IPS DF 4.7 (cell line): ENCODE data around the gene PLXNB1.
"Not testable (repeated sequence)": the region's sequence is repeated elsewhere in the genome, so short reads cannot be mapped to it uniquely, and the experiment has no call there.

Experiments used
- DNase-seq: peaks from one replicate; pipeline ENCODE4 v3.0.0-alpha.2; 2013; ENCODE audit warnings: low spot score; ENCODE audit errors: extremely low read depth

PLXNB1 gene

DNA sequence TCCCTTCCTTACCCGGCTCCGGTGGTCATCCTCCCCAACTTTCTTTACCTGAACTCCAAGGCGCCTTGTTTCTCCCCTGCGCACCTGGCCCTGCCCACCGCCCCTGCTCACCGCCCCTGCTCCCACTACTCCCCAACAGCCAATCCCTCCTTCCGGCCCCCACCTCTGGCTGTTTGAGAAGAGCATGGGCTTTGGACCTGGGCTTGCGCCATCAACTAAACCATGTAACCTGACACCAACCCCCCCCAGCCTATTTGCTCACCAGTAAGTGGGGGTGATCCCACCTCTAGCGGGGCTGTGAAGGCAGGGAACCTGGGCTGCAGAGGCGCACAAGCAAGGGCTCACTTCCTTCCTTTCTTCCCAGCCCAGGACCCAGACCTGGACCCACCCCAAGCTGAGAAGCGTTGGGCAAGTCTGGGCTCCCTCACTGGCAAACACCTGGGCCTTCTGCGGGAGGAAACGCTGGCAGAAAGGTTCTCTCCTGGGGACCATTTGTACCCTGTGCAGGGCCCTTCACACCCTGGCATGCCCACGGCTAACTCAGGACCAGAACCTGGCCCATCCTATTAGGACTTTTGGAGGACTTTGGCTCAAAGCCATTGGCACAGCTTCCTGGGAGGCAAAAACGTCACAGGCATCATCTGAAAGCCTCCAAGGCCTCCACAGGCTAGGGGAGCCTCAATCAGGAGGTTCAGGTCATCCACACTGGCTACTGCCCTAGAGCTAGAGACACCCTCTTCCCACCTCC is at the start of gene PLXNB1:
Gene PLXNB1 (minus strand): TSS at position 127 of the 748 bp plus-strand sequence. CDS start 5,475 bp downstream, outside the sequence.
- peak; percentile 83 for DNase-seq

GRCh38 chr3:48478626-48479555 is 49.0 kb upstream of the PLXNB1 start:
- DNase-seq: no peak

DNA sequence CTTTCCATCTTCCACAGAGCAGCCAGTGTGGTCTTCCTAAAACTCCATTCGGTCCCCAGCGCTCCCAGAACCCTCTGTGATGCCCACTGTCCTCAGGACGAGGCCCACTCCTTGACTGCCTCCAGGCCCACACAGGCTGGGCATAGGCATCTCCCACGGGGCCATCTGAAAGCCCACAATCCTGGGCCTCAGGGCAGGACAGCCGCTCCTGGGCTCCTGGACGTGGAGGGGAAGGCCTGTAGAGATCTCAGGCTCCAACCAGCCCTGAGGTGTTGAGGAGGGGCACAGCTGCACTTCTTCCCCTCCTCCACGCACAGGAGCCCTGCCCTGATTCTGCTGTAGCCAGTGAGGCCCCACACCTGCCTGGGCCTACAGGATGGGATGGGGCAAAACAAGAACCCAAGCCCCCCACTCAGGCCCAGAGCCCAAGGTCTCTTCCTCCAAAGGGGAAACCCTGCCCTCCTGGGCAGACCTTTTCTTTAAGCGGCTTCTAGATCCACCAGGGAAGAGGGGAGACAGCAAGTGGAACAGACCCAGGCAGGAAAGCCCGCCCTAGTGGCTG is 48.2 kb upstream of the PLXNB1 start:
- DNase-seq: no peak

DNA sequence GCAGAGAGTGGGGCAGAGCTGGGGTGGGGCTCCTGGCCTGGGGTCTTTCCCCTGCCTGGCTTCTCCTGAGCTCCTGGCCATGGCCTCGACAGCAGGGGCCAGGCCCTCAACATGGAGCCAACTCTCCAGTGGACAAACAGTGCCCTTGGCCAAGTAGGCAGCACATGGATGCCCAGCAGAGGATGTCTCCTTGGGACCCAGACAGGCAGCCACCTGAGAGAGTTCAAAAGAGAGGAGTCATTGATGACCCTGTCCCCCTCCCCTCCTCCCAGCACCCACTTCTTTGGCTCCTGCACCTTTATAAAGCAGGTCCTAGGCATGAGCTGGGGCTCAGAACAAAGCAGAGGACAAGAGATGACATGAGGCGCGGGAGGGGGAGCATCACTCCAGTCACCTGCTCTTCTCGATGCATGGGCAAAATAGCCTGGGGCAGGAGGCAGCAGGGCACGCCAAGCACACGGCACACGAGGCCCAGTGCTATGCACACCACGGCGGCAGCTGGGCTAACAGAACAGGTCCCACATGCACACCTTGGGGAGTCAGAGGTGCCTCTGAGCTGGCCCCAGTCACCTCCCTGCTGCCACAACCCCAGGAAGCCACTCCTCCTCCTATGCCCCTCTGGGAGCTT is 46.7 kb upstream of the PLXNB1 start:
- no peak for DNase-seq

DNA sequence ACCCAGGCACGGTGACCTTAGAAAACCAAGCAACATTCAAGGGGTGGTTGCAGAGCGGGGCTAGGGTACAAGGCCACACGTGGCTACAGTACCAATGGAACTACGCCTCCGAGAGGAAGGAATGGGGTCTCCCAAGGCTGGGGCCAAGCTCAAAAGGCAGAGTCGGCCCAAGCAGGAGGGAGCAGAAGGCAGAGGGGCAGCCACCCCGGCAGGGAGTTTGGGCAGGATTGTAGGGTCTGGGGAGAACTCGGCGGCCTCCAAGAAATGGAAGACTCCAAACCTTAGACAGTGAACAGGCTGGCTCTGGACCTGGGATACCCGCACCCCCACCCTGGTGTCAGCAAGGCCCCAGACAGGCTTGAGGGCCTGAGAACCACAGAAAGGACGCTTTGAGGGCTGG is 45.3 kb upstream of the PLXNB1 start:
- no peak for DNase-seq

DNA sequence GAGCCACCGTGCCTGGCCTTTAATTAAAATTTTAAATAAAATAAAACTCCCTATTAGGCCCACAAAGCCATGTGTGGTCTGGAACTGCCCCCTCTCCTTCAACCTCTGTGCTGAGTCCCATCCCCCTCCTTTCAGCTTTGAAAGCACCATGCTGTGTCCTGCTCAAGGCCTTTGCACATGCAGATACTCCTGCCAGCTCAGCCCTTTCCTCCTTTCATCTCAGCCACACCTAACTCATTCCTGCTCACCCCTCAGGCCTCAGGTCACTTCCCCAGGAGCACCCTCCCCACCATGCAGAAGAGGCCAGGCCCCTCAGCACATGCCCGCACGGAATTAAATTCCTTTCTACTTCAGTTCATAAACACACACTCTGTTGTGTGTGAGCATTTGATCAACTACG is 44.7 kb upstream of the PLXNB1 start:
- DNase-seq: peak; percentile 98

DNA sequence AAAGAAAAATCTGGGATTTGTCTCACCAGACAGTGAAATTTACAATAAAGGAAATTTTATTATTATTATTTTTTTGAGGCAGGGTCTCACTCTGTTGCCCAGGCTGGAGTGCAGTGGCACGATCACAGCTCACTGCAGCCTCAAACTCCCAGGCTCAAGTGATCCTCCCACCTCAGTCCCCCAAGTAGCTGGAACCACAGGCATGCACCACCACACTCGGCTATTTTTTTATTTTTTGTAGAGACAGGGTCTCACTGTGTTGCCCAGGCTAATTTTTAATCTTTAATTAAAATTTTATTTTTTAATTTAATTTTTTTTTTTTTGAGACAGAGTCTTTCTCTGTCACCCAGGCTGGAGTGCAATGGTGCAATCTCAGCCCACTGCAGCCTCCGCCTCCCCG is 44.1 kb upstream of the PLXNB1 start:
- not testable (repeated sequence) for DNase-seq

- DNase-seq: no peak
Measured at GRCh38 chr3:48473617-48473952, 43.7 kb upstream of the PLXNB1 start.

- DNase-seq: peak; percentile 80
Measured at GRCh38 chr3:48472923-48473616, 43.2 kb upstream of the PLXNB1 start.

DNA sequence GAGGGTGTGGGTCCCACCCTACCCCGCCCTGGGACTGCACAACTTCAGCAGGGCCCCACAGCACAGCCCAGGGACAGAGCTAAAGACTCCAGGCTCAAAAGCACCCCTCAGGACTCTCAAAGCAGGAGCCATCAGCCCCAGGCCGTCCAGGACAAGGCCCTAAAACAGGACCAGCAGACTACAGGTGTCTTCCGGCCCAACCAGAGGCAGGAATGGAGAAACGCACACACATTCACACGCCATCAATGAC is 42.7 kb upstream of the PLXNB1 start:
- DNase-seq: no peak

DNA sequence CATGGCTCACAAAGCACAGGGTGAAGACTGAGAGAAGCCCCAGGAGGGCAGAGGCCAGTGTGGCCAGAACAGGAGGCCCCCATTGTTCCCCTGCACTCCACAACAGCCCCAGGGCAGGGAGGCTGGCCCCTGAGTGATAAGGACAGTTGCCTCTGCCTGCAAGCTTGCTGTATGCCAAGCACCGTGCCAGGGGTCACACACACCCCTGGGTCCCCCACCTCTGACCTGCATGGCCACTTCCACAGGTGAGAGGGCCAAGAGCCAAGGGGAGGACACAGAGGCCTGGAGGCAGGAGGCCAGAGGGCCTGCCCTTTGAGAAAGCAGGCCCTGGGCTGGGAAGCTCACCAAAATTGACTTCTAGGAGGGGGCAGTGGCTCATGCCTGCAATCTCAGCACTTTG is 40.4 kb upstream of the PLXNB1 start:
- no peak for DNase-seq

- DNase-seq: no peak
Measured at GRCh38 chr3:48469046-48469915, 39.4 kb upstream of the PLXNB1 start.

DNA sequence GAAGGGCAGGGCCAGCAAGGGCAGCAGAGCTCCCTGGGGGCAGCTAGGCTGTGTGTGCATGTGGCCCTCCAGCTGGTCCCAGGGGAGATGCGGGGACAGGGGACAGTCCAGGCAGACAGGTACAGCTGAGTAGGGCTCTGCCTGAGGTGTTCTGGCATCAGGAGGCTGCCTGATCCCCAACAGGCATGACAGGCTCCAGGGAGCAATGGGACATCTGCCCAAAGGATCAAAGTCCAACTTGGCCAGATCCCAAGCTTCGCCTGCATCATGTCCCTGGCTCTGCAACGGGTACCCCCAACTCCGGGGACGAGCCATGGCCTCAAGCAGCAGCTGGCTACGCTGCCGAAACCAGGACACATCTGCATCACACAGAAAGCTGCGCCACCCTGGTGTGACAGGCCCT is 38.4 kb upstream of the PLXNB1 start:
- DNase-seq: no peak

DNA sequence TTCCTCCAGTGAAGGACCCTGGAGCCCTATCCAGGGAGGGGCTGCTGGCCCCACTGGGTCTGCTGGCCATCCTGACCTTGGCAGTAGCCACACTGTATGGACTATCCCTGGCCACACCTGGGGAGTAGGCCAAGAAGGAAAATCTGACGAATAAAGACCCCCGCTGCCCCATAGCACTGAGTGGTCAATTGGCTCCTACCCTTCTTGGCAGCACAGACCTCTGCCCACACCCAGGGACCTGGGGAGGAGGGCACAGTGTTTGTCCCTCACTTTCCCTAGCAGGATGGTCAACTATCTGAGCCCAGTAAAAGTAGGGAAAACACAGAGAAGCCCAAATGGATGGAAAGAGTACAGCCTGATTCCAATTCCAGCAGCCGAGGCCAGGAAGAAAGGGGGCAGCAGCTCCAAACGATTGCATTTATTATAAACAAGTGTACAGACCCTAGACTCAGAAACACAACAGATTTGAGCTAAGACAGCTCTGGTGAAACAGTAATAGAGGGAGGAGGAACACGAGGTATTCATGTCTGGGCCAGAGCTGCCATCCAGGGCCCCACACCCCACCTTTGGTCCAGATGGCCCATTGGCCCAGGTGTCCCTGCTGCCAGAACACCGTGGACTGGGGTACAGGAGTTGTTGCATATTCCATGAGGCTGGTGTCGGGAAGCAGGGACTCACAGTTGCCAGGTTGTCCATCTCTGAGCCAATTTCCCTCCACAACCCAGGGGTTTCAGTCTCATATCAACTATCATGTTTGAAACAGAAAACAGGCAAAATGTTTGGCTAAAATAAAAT is 37.8 kb upstream of the PLXNB1 start:
- DNase-seq: no peak

GRCh38 chr3:48467110-48467454 is 37.2 kb upstream of the PLXNB1 start:
- DNase-seq: no peak

DNA sequence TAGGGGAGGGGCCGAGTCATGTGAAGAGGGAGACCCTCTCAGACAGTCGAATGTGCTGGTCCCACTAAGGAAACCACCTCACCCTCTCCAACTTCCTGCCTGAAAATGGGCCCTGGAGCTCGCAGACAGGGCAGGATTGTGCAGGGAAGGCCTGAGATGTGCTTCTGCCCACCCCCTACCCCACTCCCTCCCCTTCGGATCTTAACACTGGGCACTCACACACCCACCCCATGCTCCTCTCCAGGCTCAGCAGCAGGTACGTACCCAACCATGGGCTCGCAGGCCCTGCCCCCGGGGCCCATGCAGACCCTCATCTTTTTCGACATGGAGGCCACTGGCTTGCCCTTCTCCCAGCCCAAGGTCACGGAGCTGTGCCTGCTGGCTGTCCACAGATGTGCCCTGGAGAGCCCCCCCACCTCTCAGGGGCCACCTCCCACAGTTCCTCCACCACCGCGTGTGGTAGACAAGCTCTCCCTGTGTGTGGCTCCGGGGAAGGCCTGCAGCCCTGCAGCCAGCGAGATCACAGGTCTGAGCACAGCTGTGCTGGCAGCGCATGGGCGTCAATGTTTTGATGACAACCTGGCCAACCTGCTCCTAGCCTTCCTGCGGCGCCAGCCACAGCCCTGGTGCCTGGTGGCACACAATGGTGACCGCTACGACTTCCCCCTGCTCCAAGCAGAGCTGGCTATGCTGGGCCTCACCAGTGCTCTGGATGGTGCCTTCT is 36.7 kb upstream of the PLXNB1 start:
- no peak for DNase-seq

DNA sequence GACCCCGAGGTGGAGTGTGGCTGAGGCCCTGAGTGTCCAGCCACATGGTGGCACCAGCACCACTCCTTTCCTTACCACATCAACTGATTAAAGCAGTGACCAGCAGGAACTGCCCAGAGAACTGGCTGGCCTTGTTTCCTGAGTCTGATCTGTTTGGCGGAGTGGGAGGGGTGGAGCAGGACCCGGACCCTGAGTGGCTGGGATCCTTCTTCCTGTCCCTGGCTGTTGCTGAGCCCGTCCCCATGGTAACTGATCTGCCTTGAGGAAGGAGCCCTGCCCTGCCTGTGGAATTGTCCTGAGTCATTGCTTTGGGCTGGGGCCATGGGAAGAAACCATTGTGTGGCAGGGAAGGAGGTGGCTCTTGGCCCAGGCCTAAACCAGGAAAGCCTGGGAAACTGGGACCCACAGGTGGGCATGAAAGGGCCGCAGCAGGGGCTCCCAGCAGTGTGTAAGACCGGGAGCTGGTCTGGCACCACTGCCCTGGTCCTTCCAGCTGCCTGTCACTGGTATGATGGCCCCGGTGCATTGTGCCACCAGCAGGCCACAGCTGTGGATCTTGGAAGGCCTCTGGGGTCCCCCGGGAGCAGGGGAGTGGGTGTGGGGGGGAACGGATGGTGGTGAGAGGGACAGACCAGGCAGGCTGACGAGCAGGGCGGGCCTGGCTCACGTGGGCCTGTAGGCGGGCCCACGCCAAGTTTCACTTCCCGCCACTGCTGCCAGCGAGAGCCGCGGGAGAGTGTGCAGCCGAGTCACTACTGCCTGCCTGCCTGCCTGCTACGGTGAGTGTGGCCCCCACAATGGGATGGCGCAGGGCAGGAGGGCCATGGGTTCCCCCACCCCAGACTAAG is 35.9 kb upstream of the PLXNB1 start:
- peak; percentile 97 for DNase-seq

- no peak for DNase-seq
Measured at GRCh38 chr3:48465237-48465530, 35.3 kb upstream of the PLXNB1 start.
